Measurements from ENCODE around the gene NIT1. TPM values are rescaled to one million over a fixed set of nuclear protein-coding genes. Genes with fewer than 3 reads are reported as not detected.
"Not testable (repeated sequence)": the region's sequence is repeated elsewhere in the genome, so short reads cannot be mapped to it uniquely, and the experiment has no call there.

The NIT1 gene
- total and polyA plus RNA-seq, 10 donors: 27.7 to 48.2 (median 39.1) TPM

- H3K36me3 ChIP-seq: peaks cover 0 to 36% (median 2%) of the 10 kb centered on the region in 6 donors
- H3K27ac ChIP-seq: no peak overlapping the region
- TF ChIP-seq POLR2AphosphoS5 (IDR thresholded peaks at IDR 0.05) (no peak), POLR2A (IDR thresholded peaks at IDR 0.05) (no peak), CTCF (IDR thresholded peaks at IDR 0.05 in 8 of 11, conservative IDR thresholded peaks at IDR 0.05 in 3 of 11) (no peak)
- H3K9me3 ChIP-seq: no peaks in the 10 kb centered on the region
- H3K4me3 ChIP-seq: no peak overlapping the region
- peaks cover 32 to 69% (median 54%) of the 10 kb centered on the region in 6 donors for H3K4me1 ChIP-seq
- intact Hi-C loops (cut with DNase I; ENCODE audit: low total_unique reads): no loop called here
- WGBS, 5 donors: 22 to 78% (median 43%) methylated on average over 2 of the region's 2 CpGs
- no peak for DNase-seq
- no peaks in the 10 kb centered on the region for H3K27me3 ChIP-seq (replicated peaks in 1 of 7)
Observed at GRCh38 chr1:161111527-161111926, 6.4 kb upstream of the NIT1 start.

- no peak overlapping the region for H3K4me3 ChIP-seq
- no peak for DNase-seq
- TF ChIP-seq POLR2A (IDR thresholded peaks at IDR 0.05) (no peak), POLR2AphosphoS5 (IDR thresholded peaks at IDR 0.05) (no peak), CTCF (IDR thresholded peaks at IDR 0.05 in 8 of 11, conservative IDR thresholded peaks at IDR 0.05 in 3 of 11) (no peak)
- H3K9me3 ChIP-seq: no peaks in the 10 kb centered on the region
- peaks cover 44 to 77% (median 70%) of the 10 kb centered on the region in 6 donors for H3K4me1 ChIP-seq
- no peaks in the 10 kb centered on the region for H3K27me3 ChIP-seq (replicated peaks in 1 of 7)
- no peak overlapping the region for H3K27ac ChIP-seq
- H3K36me3 ChIP-seq: peaks cover 0 to 28% (median 2%) of the 10 kb centered on the region in 6 donors
- WGBS, 5 donors: 34 to 56% (median 45%) methylated on average over 1 of the region's 1 CpG
- intact Hi-C loops (cut with DNase I; ENCODE audit: low total_unique reads): no loop called here
Observed at GRCh38 chr1:161113915-161114314, 4.0 kb upstream of the NIT1 start.

- H3K4me1 ChIP-seq: peaks cover 50 to 84% (median 77%) of the 10 kb centered on the region in 6 donors
- intact Hi-C loops (cut with DNase I; ENCODE audit: low total_unique reads): no loop called here
- H3K27ac ChIP-seq: no peak overlapping the region
- H3K9me3 ChIP-seq: no peaks in the 10 kb centered on the region
- DNase-seq: no peak
- peaks cover 0 to 24% (median 2%) of the 10 kb centered on the region in 6 donors for H3K36me3 ChIP-seq
- TF ChIP-seq CTCF (IDR thresholded peaks at IDR 0.05 in 8 of 11, conservative IDR thresholded peaks at IDR 0.05 in 3 of 11): no peak
- TF ChIP-seq POLR2AphosphoS5 (IDR thresholded peaks at IDR 0.05): no peak
- TF ChIP-seq POLR2A (IDR thresholded peaks at IDR 0.05): no peak
- WGBS, 5 donors: 61 to 81% (median 76%) methylated on average over 2 of the region's 2 CpGs
- no peak overlapping the region for H3K4me3 ChIP-seq
- H3K27me3 ChIP-seq (replicated peaks in 1 of 7): no peaks in the 10 kb centered on the region
Observed at GRCh38 chr1:161114556-161114955, 3.3 kb upstream of the NIT1 start.

GRCh38 chr1:161115132-161115711 lies 2.7 kb upstream of the NIT1 start:
- WGBS, 5 donors: 83 to 94% (median 89%) methylated on average over 12 of the region's 12 CpGs

GRCh38 chr1:161115961-161116360 lies 1.9 kb upstream of the NIT1 start:
- Histone ChIP-seq H3K36me3 (peaks cover 0 to 31% (median 9%) of the 10 kb centered on the region in 6 donors), H3K4me1 (peaks cover 53 to 94% (median 90%) of the 10 kb centered on the region in 6 donors), H3K4me3 (peak overlapping the region in 1 of 8 donors; percentile 86)
- 83 to 93% (median 89%) methylated on average over 5 to 6 of the region's 6 CpGs for WGBS, 5 donors
- intact Hi-C loops (cut with DNase I; ENCODE audit: low total_unique reads); H3K9me3 ChIP-seq; DNase-seq; H3K27ac ChIP-seq; H3K27me3 ChIP-seq (replicated peaks in 1 of 7): not testable (repeated sequence)

More at GRCh38 chr1:161115132-161115711, 2.7 kb upstream of the NIT1 start:
- Histone ChIP-seq H3K4me1 (peaks cover 53 to 90% (median 83%) of the 10 kb centered on the region in 6 donors), H3K4me3 (no peak overlapping the region), H3K27ac (no peak overlapping the region), H3K36me3 (peaks cover 0 to 24% (median 1%) of the 10 kb centered on the region in 6 donors), H3K9me3 (no peaks in the 10 kb centered on the region), H3K27me3 (replicated peaks in 1 of 7) (no peaks in the 10 kb centered on the region)
- TF ChIP-seq CTCF (IDR thresholded peaks at IDR 0.05 in 8 of 11, conservative IDR thresholded peaks at IDR 0.05 in 3 of 11) (no peak), POLR2AphosphoS5 (IDR thresholded peaks at IDR 0.05) (no peak), POLR2A (IDR thresholded peaks at IDR 0.05) (no peak)
- intact Hi-C loops (cut with DNase I; ENCODE audit: low total_unique reads): no loop called here
- no peak for DNase-seq

All from spleen (tissue), 11 donors.